ENCODE data around the gene DDX49. TPM values are rescaled to one million over a fixed set of nuclear protein-coding genes. Genes with fewer than 3 reads are reported as not detected.

Gene DDX49
- polyA plus RNA-seq, 1 experiment = 70.0 TPM

- no peak overlapping the region for H3K4me3 ChIP-seq (ENCODE audit: low read depth, low read length)
- DNase-seq (ENCODE audit: low read depth) = no peak
- ChIA-PET CTCF (no interaction called here), POLR2A (no interaction called here)
- no peaks in the 10 kb centered on the region for H3K27me3 ChIP-seq (ENCODE audit: control insufficient read depth, insufficient read depth, low read length)
- no peaks in the 10 kb centered on the region for H3K36me3 ChIP-seq (ENCODE audit: control insufficient read depth, insufficient read depth, low read length)
- no peak for TF ChIP-seq CTCF (IDR thresholded peaks at IDR 0.05; ENCODE audit: insufficient read depth, low read depth, low read length)
These were observed 35.5 kb downstream of the DDX49 start for GRCh38 chr19:18955042-18955441.

GRCh38 chr19:18960370-18960769 lies 40.9 kb downstream of the DDX49 start:
- POLR2A ChIA-PET = no interaction called here
- CTCF ChIA-PET = no interaction called here
- TF ChIP-seq CTCF (IDR thresholded peaks at IDR 0.05; ENCODE audit: insufficient read depth, low read depth, low read length) = no peak
- Histone ChIP-seq H3K27me3 (ENCODE audit: control insufficient read depth, insufficient read depth, low read length) (no peaks in the 10 kb centered on the region; the same call in none of the 2 replicates), H3K36me3 (ENCODE audit: control insufficient read depth, insufficient read depth, low read length) (no peaks in the 10 kb centered on the region), H3K4me3 (ENCODE audit: low read depth, low read length) (no peak overlapping the region)
- DNase-seq (ENCODE audit: low read depth) = no peak

- H3K36me3 ChIP-seq (ENCODE audit: control insufficient read depth, insufficient read depth, low read length) = no peaks in the 10 kb centered on the region
- TF ChIP-seq CTCF (IDR thresholded peaks at IDR 0.05; ENCODE audit: insufficient read depth, low read depth, low read length) = no peak
- H3K27me3 ChIP-seq (ENCODE audit: control insufficient read depth, insufficient read depth, low read length) = no peaks in the 10 kb centered on the region; the same call in none of the 2 replicates
- ChIA-PET POLR2A (no interaction called here), CTCF (no interaction called here)
- no peak overlapping the region for H3K4me3 ChIP-seq (ENCODE audit: low read depth, low read length)
- no peak for DNase-seq (ENCODE audit: low read depth)
These were observed 42.5 kb downstream of the DDX49 start for GRCh38 chr19:18961767-18962620.

- ChIA-PET POLR2A (no interaction called here), CTCF (no interaction called here)
- H3K27me3 ChIP-seq (ENCODE audit: control insufficient read depth, insufficient read depth, low read length) = no peaks in the 10 kb centered on the region; the same call in none of the 2 replicates
- DNase-seq (ENCODE audit: low read depth) = no peak
- TF ChIP-seq CTCF (IDR thresholded peaks at IDR 0.05; ENCODE audit: insufficient read depth, low read depth, low read length) = no peak
- no peaks in the 10 kb centered on the region for H3K36me3 ChIP-seq (ENCODE audit: control insufficient read depth, insufficient read depth, low read length)
- no peak overlapping the region for H3K4me3 ChIP-seq (ENCODE audit: low read depth, low read length)
These were observed 44.6 kb downstream of the DDX49 start for GRCh38 chr19:18964121-18964520.

- TF ChIP-seq CTCF (IDR thresholded peaks at IDR 0.05; ENCODE audit: insufficient read depth, low read depth, low read length) = no peak
- CTCF ChIA-PET = interaction anchor here (1.5 kb wide), 1 partner anchor 21 kb away, joined by 4 read pairs; no protein-coding TSS in a partner anchor
- POLR2A ChIA-PET = no interaction called here
These were observed 46.8 kb downstream of the DDX49 start for GRCh38 chr19:18966307-18966706.

More at GRCh38 chr19:18966307-18966706, 46.8 kb downstream of the DDX49 start:
- no peak overlapping the region for H3K4me3 ChIP-seq (ENCODE audit: low read depth, low read length)
- no peaks in the 10 kb centered on the region; the same call in none of the 2 replicates for H3K27me3 ChIP-seq (ENCODE audit: control insufficient read depth, insufficient read depth, low read length)
- H3K36me3 ChIP-seq (ENCODE audit: control insufficient read depth, insufficient read depth, low read length) = no peaks in the 10 kb centered on the region
- DNase-seq (ENCODE audit: low read depth) = no peak
